RCC 7860 (cell line): Measurements from ENCODE around the gene RNASE9.
"Not testable (repeated sequence)": the region's sequence is repeated elsewhere in the genome, so short reads cannot be mapped to it uniquely, and the experiment has no call there.

Source experiments
- DNase-seq: peaks from one replicate; pipeline ENCODE4 v3.0.0-alpha.2; 2015; ENCODE audit warnings: low spot score
- FAIRE-seq: peaks from 2 replicates; lab custom pipeline; 2012; peaks lifted over from hg19 to GRCh38; lab: Jason Lieb, UNC

RNASE9 gene

GRCh38 chr14:20560961-20561360 lies at the start of gene RNASE9:
RNASE9 (minus strand) TSS chr14:20561047.
- FAIRE-seq = no peak
- DNase-seq = no peak

GRCh38 chr14:20610002-20610765 lies 49.3 kb upstream of the RNASE9 start:
- DNase-seq = peak; percentile 79
- no peak for FAIRE-seq

GRCh38 chr14:20609215-20610001 lies 48.6 kb upstream of the RNASE9 start:
- FAIRE-seq (no peak), DNase-seq (peak; percentile 82)

- FAIRE-seq = no peak
Observed at GRCh38 chr14:20608383-20609110, 47.7 kb upstream of the RNASE9 start.

GRCh38 chr14:20607617-20608016 lies 46.8 kb upstream of the RNASE9 start:
- no peak for FAIRE-seq
- no peak for DNase-seq

More at GRCh38 chr14:20608383-20609110, 47.7 kb upstream of the RNASE9 start:
- no peak for DNase-seq

- FAIRE-seq (no peak), DNase-seq (no peak)
Observed at GRCh38 chr14:20606902-20607242, 46.0 kb upstream of the RNASE9 start.

- DNase-seq (no peak), FAIRE-seq (no peak)
Observed at GRCh38 chr14:20606190-20606901, 45.5 kb upstream of the RNASE9 start.

GRCh38 chr14:20603813-20604690 lies 43.2 kb upstream of the RNASE9 start:
- no peak for DNase-seq
- no peak for FAIRE-seq

GRCh38 chr14:20602583-20602982 lies 41.7 kb upstream of the RNASE9 start:
- DNase-seq = no peak

GRCh38 chr14:20601522-20601921 lies 40.7 kb upstream of the RNASE9 start:
- FAIRE-seq (no peak), DNase-seq (no peak)

More at GRCh38 chr14:20602583-20602982, 41.7 kb upstream of the RNASE9 start:
- no peak for FAIRE-seq

- no peak for FAIRE-seq
- no peak for DNase-seq
Observed at GRCh38 chr14:20597108-20597507, 36.3 kb upstream of the RNASE9 start.

GRCh38 chr14:20595726-20596125 lies 34.9 kb upstream of the RNASE9 start:
- not testable (repeated sequence) for FAIRE-seq, DNase-seq

GRCh38 chr14:20592574-20592973 lies 31.7 kb upstream of the RNASE9 start:
- no peak for FAIRE-seq
- DNase-seq = no peak

- FAIRE-seq = no peak
- DNase-seq = no peak
Observed at GRCh38 chr14:20591235-20591634, 30.4 kb upstream of the RNASE9 start, which contains the start of gene RNASE12. RNASE12 (minus strand) TSS chr14:20591376; CDS start chr14:20590723, 653 bp downstream.

- DNase-seq (no peak), FAIRE-seq (no peak)
Observed at GRCh38 chr14:20587489-20588154, 26.8 kb upstream of the RNASE9 start, which contains the start of gene RNASE11. RNASE11 (minus strand) TSS chr14:20588001.

GRCh38 chr14:20583908-20584307 lies 23.1 kb upstream of the RNASE9 start:
- FAIRE-seq (no peak), DNase-seq (no peak)

GRCh38 chr14:20583142-20583541 lies 22.3 kb upstream of the RNASE9 start:
- no peak for DNase-seq
- no peak for FAIRE-seq

- DNase-seq (no peak), FAIRE-seq (no peak)
Observed at GRCh38 chr14:20580242-20580641, 19.4 kb upstream of the RNASE9 start.
